Coronary artery (tissue), 2 donors: Measurements from ENCODE around the gene PEX14.

ENCODE experiments used
- DNase-seq: peaks from one replicate; pipeline ENCODE4 v3.0.0-alpha.2; 2017; ENCODE audit warnings: low spot score
- H3K27ac ChIP-seq, 2 donors: fragments of 200-600 bp; sonication (generic); one replicate each; pipeline ENCODE4 v1.5.1; 2016 to 2019
- H3K4me3 ChIP-seq: fragments of 200-600 bp; sonication (generic); 2 replicates; pipeline ENCODE4 v1.5.1; 2016; ENCODE audit warnings: mild to moderate bottlenecking, moderate library complexity
- CTCF ChIP-seq: fragments of 200-600 bp; sonication (generic); IDR thresholded peaks from one replicate; pipeline ENCODE4 v1.5.1; 2019; ENCODE audit warnings: antibody characterized with exemption

PEX14 gene

GRCh38 chr1:10593750-10594149 is 119.0 kb downstream of the PEX14 start:
- no peak for TF ChIP-seq CTCF
- Histone ChIP-seq H3K27ac (no peak overlapping the region), H3K4me3 (no peak overlapping the region)
- DNase-seq: no peak

GRCh38 chr1:10594595-10595223 is 120.0 kb downstream of the PEX14 start:
- no peak for DNase-seq
- no peak for TF ChIP-seq CTCF
- H3K4me3 ChIP-seq: no peak overlapping the region
- no peak overlapping the region for H3K27ac ChIP-seq

- no peak for DNase-seq
- Histone ChIP-seq H3K27ac (no peak overlapping the region), H3K4me3 (no peak overlapping the region)
- TF ChIP-seq CTCF: no peak
These were observed 122.0 kb downstream of the PEX14 start for GRCh38 chr1:10596780-10597179.

- no peak for DNase-seq
- no peak overlapping the region for H3K27ac ChIP-seq
These were observed 123.0 kb downstream of the PEX14 start for GRCh38 chr1:10597492-10598388.

GRCh38 chr1:10598389-10598702 is 123.6 kb downstream of the PEX14 start:
- no peak overlapping the region for H3K27ac ChIP-seq
- H3K4me3 ChIP-seq: no peak overlapping the region
- DNase-seq: no peak
- TF ChIP-seq CTCF: no peak

More at GRCh38 chr1:10597492-10598388, 123.0 kb downstream of the PEX14 start:
- no peak overlapping the region for H3K4me3 ChIP-seq
- no peak for TF ChIP-seq CTCF

GRCh38 chr1:10599194-10599861 is 124.6 kb downstream of the PEX14 start:
- Histone ChIP-seq H3K27ac (no peak overlapping the region), H3K4me3 (no peak overlapping the region)
- DNase-seq: no peak
- TF ChIP-seq CTCF: no peak
